VCaP (cell line): ENCODE results near the gene ADAM15.

Experiments used
- H3K27ac ChIP-seq: fragments of 450-650 bp; 2 replicates; pipeline ENCODE4 v1.5.1; 2017
- CTCF ChIP-seq: fragments of 450-650 bp; conservative IDR thresholded peaks from 2 replicates; pipeline ENCODE4 v1.5.1; 2017; ENCODE audit warnings: mild to moderate bottlenecking, moderate library complexity

Gene ADAM15

GRCh38 chr1:155037043-155037442 is 14.1 kb upstream of the ADAM15 start:
- no peak overlapping the region for H3K27ac ChIP-seq
- TF ChIP-seq CTCF, result no peak

GRCh38 chr1:155037851-155038441 is 13.2 kb upstream of the ADAM15 start:
- H3K27ac ChIP-seq, result peak overlapping the region; percentile 60
- TF ChIP-seq CTCF, result no peak

GRCh38 chr1:155038602-155039307 is 12.4 kb upstream of the ADAM15 start:
- TF ChIP-seq CTCF, result no peak
- H3K27ac ChIP-seq, result peak overlapping the region; percentile 60

- no peak for TF ChIP-seq CTCF
- peak overlapping the region; percentile 60 for H3K27ac ChIP-seq
Observed at GRCh38 chr1:155039308-155039669, 11.8 kb upstream of the ADAM15 start.

DNA sequence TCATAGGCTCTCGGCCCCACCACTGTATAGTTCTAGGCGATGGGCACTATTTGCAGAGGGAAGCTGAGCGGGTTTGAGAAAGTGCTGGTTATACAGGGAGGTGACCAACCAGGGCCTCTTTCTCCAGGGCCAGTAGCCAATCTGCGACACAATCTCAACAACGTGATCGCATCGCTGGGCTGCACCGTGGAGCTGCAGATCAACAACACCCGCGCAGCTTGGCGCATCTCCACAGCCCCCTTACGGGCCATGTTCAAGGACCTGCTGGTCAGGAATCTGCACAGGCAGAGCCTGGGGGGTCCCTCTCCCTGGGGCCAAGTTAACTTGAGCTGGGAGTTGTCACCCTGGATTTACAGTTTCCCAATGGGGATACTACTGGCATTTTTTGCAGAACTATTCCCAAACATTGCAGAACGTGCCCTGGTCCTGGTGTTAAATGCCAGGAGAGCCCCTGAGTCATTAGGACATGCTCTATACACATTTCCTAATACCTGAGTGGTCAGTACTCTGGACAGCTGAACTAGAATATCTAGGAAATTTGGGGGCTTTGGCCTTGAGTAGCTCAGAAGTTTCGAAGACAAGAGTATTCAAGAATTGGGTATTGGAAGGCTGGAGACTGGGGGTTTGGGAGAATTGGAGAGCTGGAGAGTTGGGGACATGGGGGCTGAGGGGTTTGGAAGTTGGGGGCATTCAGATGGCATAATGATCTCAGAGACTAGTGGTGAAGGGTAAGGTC is 10.6 kb upstream of the ADAM15 start:
- TF ChIP-seq CTCF, result no peak
- H3K27ac ChIP-seq, result no peak overlapping the region

GRCh38 chr1:155042789-155043188 is 8.3 kb upstream of the ADAM15 start:
- H3K27ac ChIP-seq, result no peak overlapping the region
- no peak for TF ChIP-seq CTCF

DNA sequence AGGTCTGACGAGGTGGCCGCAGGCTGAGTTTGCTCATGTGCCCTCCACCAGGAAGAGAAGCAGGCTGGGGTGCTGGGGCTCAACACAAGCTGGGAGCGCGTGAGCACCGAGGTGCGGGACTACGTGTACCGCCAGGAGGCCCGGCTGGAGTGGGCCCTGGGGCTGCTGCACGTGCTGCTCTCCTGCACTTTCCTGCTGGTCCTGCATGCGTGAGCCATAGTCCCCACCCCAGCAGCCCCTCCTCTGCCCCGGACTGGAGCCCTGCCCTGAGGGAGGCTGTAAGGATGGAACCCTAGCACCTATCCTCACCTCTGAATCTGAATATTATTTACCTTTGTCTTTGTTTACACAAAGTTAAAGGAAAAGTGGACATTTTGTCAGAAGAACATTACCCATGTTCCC is 7.8 kb upstream of the ADAM15 start:
- no peak for TF ChIP-seq CTCF
- no peak overlapping the region for H3K27ac ChIP-seq
